ENCODE measurements around the gene INS.

- TF ChIP-seq EZH2 (IDR thresholded peaks at IDR 0.05; ENCODE audit: borderline replicate concordance, low read depth, low read length, poor library complexity, severe bottlenecking) (no peak), CTCF (conservative IDR thresholded peaks at IDR 0.05; ENCODE audit: low read depth, low read length) (no peak)
These were observed 32.3 kb upstream of the INS start for GRCh38 chr11:2193099-2193887.
